ENCODE data around the gene NHSL1. TPM values are rescaled to one million over a fixed set of nuclear protein-coding genes. Genes with fewer than 3 reads are reported as not detected.

NHSL1 gene
- total RNA-seq, 1 experiment from 2014 or later = 41.9 TPM

DNA sequence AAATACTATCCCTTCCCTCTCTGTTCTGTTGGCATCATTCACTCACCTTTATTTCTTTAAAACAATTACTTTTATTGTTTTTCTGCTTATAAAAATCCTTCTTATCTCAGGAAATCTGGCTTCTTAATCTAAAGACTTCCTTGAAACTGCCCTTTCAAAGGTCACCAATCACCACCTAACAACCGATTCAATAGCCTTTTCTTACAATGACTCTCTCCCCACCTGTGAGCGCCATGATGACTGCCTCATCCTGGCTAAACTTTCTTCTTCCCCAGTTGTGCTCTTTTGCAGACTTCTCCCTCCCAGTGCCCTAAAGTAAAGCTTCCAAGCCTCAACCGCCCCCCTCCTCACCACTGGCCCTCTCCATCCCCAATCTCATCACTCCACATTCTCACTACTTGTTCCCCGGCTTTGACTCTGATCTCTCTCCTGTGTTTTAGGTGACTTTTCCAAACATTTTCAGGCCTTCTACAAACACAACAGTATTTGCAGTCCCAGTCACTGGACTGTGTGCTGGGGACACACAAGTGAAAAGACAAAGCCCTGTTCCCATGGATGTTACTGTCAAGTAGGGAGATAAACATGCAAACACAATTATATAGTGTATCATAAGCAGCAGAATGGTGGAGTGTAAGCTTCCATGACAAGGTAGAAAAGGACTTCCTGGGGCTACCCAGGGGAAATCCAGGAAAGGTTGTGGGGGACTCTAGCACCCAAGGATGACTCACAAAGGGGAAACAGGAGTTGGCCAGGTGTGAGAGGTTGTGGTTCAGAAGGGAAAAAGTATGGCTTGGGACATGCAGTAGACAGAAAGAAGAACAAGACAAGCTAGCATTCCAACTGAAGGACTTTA, 12.8 kb downstream of the NHSL1 start:
- intact Hi-C loops (cut with micrococcal nuclease; ENCODE audit: unreplicated experiment) = loop anchor here (2.0 kb wide), 1 partner anchor 18 kb away; no protein-coding TSS in a partner anchor
- H3K9me3 ChIP-seq = no peaks in the 10 kb centered on the region
- no peak overlapping the region for H3K4me3 ChIP-seq (ENCODE audit: low read depth, low read length)
- H3K4me1 Mint-ChIP-seq (ENCODE audit: low read depth, unreplicated experiment) = peaks cover 29% of the 10 kb centered on the region
- BruUV-seq (replicated peaks) = no TSS peak
- no peaks in the 10 kb centered on the region for H3K27me3 ChIP-seq (replicated peaks; ENCODE audit: control insufficient read depth, insufficient read depth, low read length)
- peak overlapping the region; percentile 46 for H3K27ac Mint-ChIP-seq (ENCODE audit: unreplicated experiment)
- H3K4me1 ChIP-seq = peaks cover 22% of the 10 kb centered on the region
- POLR2A ChIA-PET = no interaction called here
- H3K27me3 Mint-ChIP-seq (ENCODE audit: insufficient read depth, unreplicated experiment) = no peaks in the 10 kb centered on the region
- no peak for DNase-seq
- H3K36me3 Mint-ChIP-seq (ENCODE audit: insufficient read depth, unreplicated experiment) = no peaks in the 10 kb centered on the region
- CTCF ChIA-PET = interaction anchor here (0.6 kb wide), 1 partner anchor 52 kb away, joined by 4 read pairs; no protein-coding TSS in a partner anchor
- H3K9me3 Mint-ChIP-seq (ENCODE audit: unreplicated experiment) = peaks cover 11% of the 10 kb centered on the region
- no peaks in the 10 kb centered on the region; the same call in 1 of the 2 replicates for H3K36me3 ChIP-seq (ENCODE audit: control insufficient read depth, insufficient read depth, low read length)
- H3K4me3 Mint-ChIP-seq (ENCODE audit: unreplicated experiment) = no peak overlapping the region
- TF ChIP-seq, protein P1, sequence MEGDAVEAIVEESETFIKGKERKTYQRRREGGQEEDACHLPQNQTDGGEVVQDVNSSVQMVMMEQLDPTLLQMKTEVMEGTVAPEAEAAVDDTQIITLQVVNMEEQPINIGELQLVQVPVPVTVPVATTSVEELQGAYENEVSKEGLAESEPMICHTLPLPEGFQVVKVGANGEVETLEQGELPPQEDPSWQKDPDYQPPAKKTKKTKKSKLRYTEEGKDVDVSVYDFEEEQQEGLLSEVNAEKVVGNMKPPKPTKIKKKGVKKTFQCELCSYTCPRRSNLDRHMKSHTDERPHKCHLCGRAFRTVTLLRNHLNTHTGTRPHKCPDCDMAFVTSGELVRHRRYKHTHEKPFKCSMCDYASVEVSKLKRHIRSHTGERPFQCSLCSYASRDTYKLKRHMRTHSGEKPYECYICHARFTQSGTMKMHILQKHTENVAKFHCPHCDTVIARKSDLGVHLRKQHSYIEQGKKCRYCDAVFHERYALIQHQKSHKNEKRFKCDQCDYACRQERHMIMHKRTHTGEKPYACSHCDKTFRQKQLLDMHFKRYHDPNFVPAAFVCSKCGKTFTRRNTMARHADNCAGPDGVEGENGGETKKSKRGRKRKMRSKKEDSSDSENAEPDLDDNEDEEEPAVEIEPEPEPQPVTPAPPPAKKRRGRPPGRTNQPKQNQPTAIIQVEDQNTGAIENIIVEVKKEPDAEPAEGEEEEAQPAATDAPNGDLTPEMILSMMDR (IDR thresholded peaks at IDR 0.05; ENCODE audit: insufficient read depth in 1 of 2, low read depth in 1 of 2, low read length in 1 of 2, severe bottlenecking in 1 of 2, unreplicated experiment in 1 of 2) = no peak

DNA sequence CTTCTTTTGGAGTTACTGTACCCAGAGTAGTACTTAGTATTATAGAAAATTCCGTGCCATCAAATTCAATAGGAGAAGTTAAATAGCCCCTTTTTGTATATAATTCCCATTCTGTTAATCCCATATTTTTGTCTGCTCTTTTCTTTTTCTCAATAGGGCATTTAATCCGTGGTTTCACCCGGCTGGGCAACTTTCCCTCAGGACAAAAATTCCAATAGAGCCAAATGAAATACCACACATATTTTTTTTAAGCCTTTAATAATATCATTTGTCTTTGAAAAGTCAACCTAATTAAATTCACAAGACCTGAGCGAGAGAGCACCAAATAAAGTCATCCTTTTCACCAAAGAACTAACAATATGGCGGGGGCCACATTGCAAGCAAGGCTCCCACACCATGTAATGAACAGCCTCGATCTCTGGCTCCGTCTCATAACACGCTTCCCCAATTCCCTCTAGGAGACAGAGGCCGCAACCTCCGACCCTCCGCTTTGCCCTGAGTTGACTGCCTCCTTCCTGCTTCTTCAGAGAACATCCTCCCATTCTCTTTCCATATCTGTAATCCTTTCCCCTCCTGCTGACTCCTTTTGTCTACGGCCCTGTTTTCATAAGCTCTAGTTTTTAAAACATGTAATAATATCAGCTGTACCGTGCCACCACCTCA, 13.6 kb downstream of the NHSL1 start:
- Mint-ChIP-seq H3K4me3 (ENCODE audit: unreplicated experiment) (no peak overlapping the region), H3K36me3 (ENCODE audit: insufficient read depth, unreplicated experiment) (no peaks in the 10 kb centered on the region), H3K4me1 (ENCODE audit: low read depth, unreplicated experiment) (peaks cover 29% of the 10 kb centered on the region), H3K27ac (ENCODE audit: unreplicated experiment) (peak overlapping the region; percentile 46), H3K9me3 (ENCODE audit: unreplicated experiment) (peaks cover 11% of the 10 kb centered on the region), H3K27me3 (ENCODE audit: insufficient read depth, unreplicated experiment) (no peaks in the 10 kb centered on the region)
- Histone ChIP-seq H3K9me3 (no peaks in the 10 kb centered on the region), H3K36me3 (ENCODE audit: control insufficient read depth, insufficient read depth, low read length) (no peaks in the 10 kb centered on the region; the same call in 1 of the 2 replicates), H3K4me3 (ENCODE audit: low read depth, low read length) (no peak overlapping the region), H3K4me1 (peaks cover 22% of the 10 kb centered on the region), H3K27me3 (replicated peaks; ENCODE audit: control insufficient read depth, insufficient read depth, low read length) (no peaks in the 10 kb centered on the region)
- intact Hi-C loops (cut with micrococcal nuclease; ENCODE audit: unreplicated experiment) = loop anchor here (2.0 kb wide), 1 partner anchor 19 kb away; no protein-coding TSS in a partner anchor
- BruUV-seq (replicated peaks) = no TSS peak
- ChIA-PET CTCF (no interaction called here), POLR2A (no interaction called here)
- no peak for DNase-seq
- TF ChIP-seq, protein P1 (IDR thresholded peaks at IDR 0.05; ENCODE audit: insufficient read depth in 1 of 2, low read depth in 1 of 2, low read length in 1 of 2, severe bottlenecking in 1 of 2, unreplicated experiment in 1 of 2) = no peak

DNA sequence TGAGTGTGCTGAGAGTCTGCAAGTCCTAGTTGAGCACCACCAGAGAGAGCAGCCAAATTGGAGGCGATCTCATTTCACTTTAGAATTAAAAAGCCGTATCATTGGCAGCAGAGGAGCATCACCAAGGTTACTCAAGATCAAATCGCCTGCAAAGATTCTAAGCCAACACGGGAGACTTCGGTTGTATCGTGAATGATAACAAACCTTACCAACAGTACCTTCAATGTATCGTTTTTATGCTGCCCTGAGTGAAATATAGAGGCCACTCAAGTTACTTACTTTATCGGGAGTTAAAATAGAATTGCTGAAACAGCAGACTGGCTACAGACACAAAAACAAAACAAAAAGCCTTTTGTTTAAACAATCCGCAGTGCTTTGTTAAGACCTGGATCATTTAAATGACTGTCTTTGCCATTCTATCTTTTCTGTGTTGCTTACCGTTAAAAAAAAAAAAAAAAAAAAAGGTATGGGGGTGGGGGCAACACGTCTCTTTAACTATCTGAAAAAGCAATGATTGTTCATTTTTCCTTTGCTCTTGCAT, 14.2 kb downstream of the NHSL1 start:
- CTCF ChIA-PET = no interaction called here
- H3K4me1 Mint-ChIP-seq (ENCODE audit: low read depth, unreplicated experiment) = peaks cover 29% of the 10 kb centered on the region
- intact Hi-C loops (cut with micrococcal nuclease; ENCODE audit: unreplicated experiment) = no loop called here

More for the DNA sequence above, 14.2 kb downstream of the NHSL1 start:
- POLR2A ChIA-PET = no interaction called here
- Mint-ChIP-seq H3K9me3 (ENCODE audit: unreplicated experiment) (peaks cover 11% of the 10 kb centered on the region), H3K27me3 (ENCODE audit: insufficient read depth, unreplicated experiment) (no peaks in the 10 kb centered on the region), H3K4me3 (ENCODE audit: unreplicated experiment) (no peak overlapping the region), H3K27ac (ENCODE audit: unreplicated experiment) (no peak overlapping the region), H3K36me3 (ENCODE audit: insufficient read depth, unreplicated experiment) (no peaks in the 10 kb centered on the region)
- Histone ChIP-seq H3K9me3 (no peaks in the 10 kb centered on the region), H3K4me1 (peaks cover 22% of the 10 kb centered on the region), H3K4me3 (ENCODE audit: low read depth, low read length) (no peak overlapping the region), H3K27me3 (replicated peaks; ENCODE audit: control insufficient read depth, insufficient read depth, low read length) (no peaks in the 10 kb centered on the region), H3K36me3 (ENCODE audit: control insufficient read depth, insufficient read depth, low read length) (no peaks in the 10 kb centered on the region; the same call in 1 of the 2 replicates)
- no TSS peak for BruUV-seq (replicated peaks)
- TF ChIP-seq, protein P1 (IDR thresholded peaks at IDR 0.05; ENCODE audit: insufficient read depth in 1 of 2, low read depth in 1 of 2, low read length in 1 of 2, severe bottlenecking in 1 of 2, unreplicated experiment in 1 of 2) = no peak
- no peak for DNase-seq
